ENCODE measurements around the gene NRP1. TPM values are rescaled to one million over a fixed set of nuclear protein-coding genes. Genes with fewer than 3 reads are reported as not detected.

NRP1 gene
- total RNA-seq, 2 donors from 2014 or later: 11.7 to 18.4 TPM

DNA sequence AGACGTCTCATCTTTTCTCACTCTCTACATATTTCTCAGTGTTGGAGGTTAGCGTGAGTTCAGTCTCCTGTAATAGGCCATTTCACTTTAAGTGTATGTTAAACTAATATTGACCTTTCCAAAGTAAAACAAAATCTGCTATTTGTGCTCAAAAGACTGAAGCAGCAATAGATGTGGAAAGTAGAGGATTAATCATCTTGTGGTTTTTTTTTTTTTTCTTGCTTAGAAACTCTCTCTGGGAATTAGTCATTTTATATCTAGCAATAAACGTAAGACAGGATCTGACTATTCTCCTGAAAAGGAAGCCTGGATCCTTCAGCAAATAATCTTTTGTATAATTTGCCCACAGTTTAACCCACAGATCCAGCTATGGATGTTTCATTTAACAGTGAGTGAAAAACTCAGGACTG, 81.7 kb downstream of the NRP1 start:
- H3K9ac ChIP-seq (ENCODE audit: low read depth in 2 of 2, low read length in 2 of 2): no peak overlapping the region

GRCh38 chr10:33252324-33252723, 82.1 kb downstream of the NRP1 start:
- DNase-seq: no peak
- no peak overlapping the region for H3K4me3 ChIP-seq
- intact Hi-C loops (cut with DNase I): no loop called here
- no peak for TF ChIP-seq CTCF (IDR thresholded peaks at IDR 0.05)
- H3K9me3 ChIP-seq: no peaks in the 10 kb centered on the region
- H3K27me3 ChIP-seq: no peaks in the 10 kb centered on the region
- H3K9ac ChIP-seq (ENCODE audit: low read depth in 2 of 2, low read length in 2 of 2): no peak overlapping the region
- H3K27ac ChIP-seq: no peak overlapping the region
- no peaks in the 10 kb centered on the region for H3K36me3 ChIP-seq
- no peaks in the 10 kb centered on the region for H3K4me1 ChIP-seq

More for the DNA sequence above, 81.7 kb downstream of the NRP1 start:
- no peaks in the 10 kb centered on the region for H3K36me3 ChIP-seq
- no peak for DNase-seq
- H3K4me1 ChIP-seq: no peaks in the 10 kb centered on the region
- H3K4me3 ChIP-seq: no peak overlapping the region
- no peaks in the 10 kb centered on the region for H3K27me3 ChIP-seq
- no peak overlapping the region for H3K27ac ChIP-seq
- intact Hi-C loops (cut with DNase I): no loop called here
- no peaks in the 10 kb centered on the region for H3K9me3 ChIP-seq
- TF ChIP-seq CTCF (IDR thresholded peaks at IDR 0.05): no peak

DNA sequence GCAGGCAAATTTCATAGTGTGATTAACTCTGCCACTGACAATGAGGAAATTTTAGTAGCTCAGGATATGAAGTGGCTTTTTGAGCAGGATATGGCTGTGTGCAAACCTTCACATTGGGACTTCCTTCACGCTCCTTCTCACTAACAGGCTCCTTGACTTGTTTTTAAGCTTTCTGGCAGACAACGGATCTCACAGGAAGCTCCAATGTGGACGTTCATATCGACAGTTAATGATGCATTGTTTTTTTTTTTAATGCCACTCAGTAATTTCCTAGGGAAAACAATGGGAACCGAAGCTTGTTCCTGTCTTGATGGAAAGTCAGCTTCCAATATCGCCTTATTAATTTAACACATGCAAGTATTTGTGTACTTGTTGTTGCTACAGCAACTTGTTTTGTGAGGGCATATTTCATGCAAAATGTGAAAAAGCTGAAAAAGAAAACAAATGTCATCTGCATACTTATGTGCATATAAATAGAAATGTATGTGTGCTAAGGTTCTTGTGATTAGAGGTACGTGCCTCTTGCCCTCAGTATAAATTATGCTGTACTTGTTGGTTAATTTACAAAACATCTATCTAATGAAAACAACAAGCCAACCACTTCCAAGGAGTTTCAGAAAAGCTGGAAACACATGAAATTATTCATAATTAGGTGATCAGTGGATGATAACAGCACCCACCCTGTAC, 84.7 kb downstream of the NRP1 start:
- H3K4me1 ChIP-seq: no peaks in the 10 kb centered on the region
- H3K4me3 ChIP-seq: no peak overlapping the region
- no peaks in the 10 kb centered on the region for H3K27me3 ChIP-seq
- no peaks in the 10 kb centered on the region for H3K36me3 ChIP-seq
- peak overlapping the region; percentile 3 for H3K27ac ChIP-seq
- no peak overlapping the region for H3K9ac ChIP-seq (ENCODE audit: low read depth in 2 of 2, low read length in 2 of 2)
- no peak for DNase-seq
- no peaks in the 10 kb centered on the region for H3K9me3 ChIP-seq
- no peak for TF ChIP-seq CTCF (IDR thresholded peaks at IDR 0.05)
- intact Hi-C loops (cut with DNase I): no loop called here

DNA sequence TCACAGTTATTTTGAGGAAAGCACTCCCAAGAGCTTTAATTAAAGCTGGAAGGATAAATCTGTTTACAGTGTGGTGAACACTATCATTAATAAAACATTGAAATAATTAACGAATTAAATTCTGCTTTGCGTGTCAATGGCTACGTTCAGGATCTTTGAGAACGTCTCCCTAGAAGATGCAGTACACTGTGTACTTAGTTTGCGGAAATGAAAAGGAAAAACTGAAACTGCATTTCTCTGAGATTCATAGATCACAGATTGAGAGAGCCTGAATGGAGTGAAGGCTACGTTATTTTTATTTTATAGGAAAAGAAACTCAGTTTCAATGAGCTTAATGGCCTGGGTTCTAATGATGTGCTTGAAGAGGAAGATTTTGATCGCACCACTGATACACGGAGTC, 85.3 kb downstream of the NRP1 start:
- no peaks in the 10 kb centered on the region for H3K4me1 ChIP-seq
- H3K36me3 ChIP-seq: no peaks in the 10 kb centered on the region
- peak overlapping the region; percentile 3 for H3K27ac ChIP-seq
- intact Hi-C loops (cut with DNase I): no loop called here
- DNase-seq: no peak
- H3K27me3 ChIP-seq: no peaks in the 10 kb centered on the region
- no peaks in the 10 kb centered on the region for H3K9me3 ChIP-seq
- H3K9ac ChIP-seq (ENCODE audit: low read depth in 2 of 2, low read length in 2 of 2): no peak overlapping the region
- no peak for TF ChIP-seq CTCF (IDR thresholded peaks at IDR 0.05)
- no peak overlapping the region for H3K4me3 ChIP-seq

- H3K9me3 ChIP-seq: no peaks in the 10 kb centered on the region
- H3K36me3 ChIP-seq: no peaks in the 10 kb centered on the region
- no peak overlapping the region for H3K27ac ChIP-seq
- H3K4me1 ChIP-seq: no peaks in the 10 kb centered on the region
- no peak for DNase-seq
- intact Hi-C loops (cut with DNase I): no loop called here
- no peak overlapping the region for H3K4me3 ChIP-seq
- no peak for TF ChIP-seq CTCF (IDR thresholded peaks at IDR 0.05)
- H3K27me3 ChIP-seq: no peaks in the 10 kb centered on the region
- H3K9ac ChIP-seq (ENCODE audit: low read depth in 2 of 2, low read length in 2 of 2): no peak overlapping the region
These were observed 85.8 kb downstream of the NRP1 start for GRCh38 chr10:33248638-33249037.

Data from colonic mucosa (tissue), 4 donors.